Progenitor cell of endocrine pancreas (in vitro differentiated cells): ENCODE measurements around the gene SHISA5. TPM values are rescaled to one million over a fixed set of nuclear protein-coding genes. Genes with fewer than 3 reads are reported as not detected.
"Not testable (repeated sequence)": the region's sequence is repeated elsewhere in the genome, so short reads cannot be mapped to it uniquely, and the experiment has no call there.

Experiments used
- DNase-seq: peaks from one replicate; pipeline ENCODE4 v3.0.0; 2021; ENCODE audit warnings: low spot score; ENCODE audit not compliant: unreplicated experiment
- H3K27ac Mint-ChIP-seq: 2 replicates; pipeline ENCODE4 v1.8.0; 2021; ENCODE audit warnings: mild to moderate bottlenecking, moderate library complexity, mixed read lengths
- H3K27me3 Mint-ChIP-seq: 2 replicates; pipeline ENCODE4 v1.8.0; 2021; ENCODE audit warnings: mixed read lengths
- H3K36me3 Mint-ChIP-seq: 2 replicates; pipeline ENCODE4 v1.8.0; 2022; ENCODE audit warnings: mixed read lengths; ENCODE audit not compliant: insufficient read depth
- H3K4me1 Mint-ChIP-seq: 2 replicates; pipeline ENCODE4 v1.8.0; 2021; ENCODE audit warnings: low read depth, mixed read lengths
- H3K4me3 Mint-ChIP-seq: 2 replicates; pipeline ENCODE4 v1.8.0; 2021; ENCODE audit warnings: low read depth, mild to moderate bottlenecking, moderate library complexity, mixed read lengths
- H3K9me3 Mint-ChIP-seq: 2 replicates; pipeline ENCODE4 v1.8.0; 2021; ENCODE audit warnings: low read depth, mixed read lengths
- total RNA-seq: library from RNA; stranded (reverse); gene quantifications from 2 replicates; pipeline ENCODE4 v1.2.1, GENCODE V29; 2021
- TF ChIP-seq, protein P1 (sequence below): fragments of 200-600 bp; sonication (generic); IDR thresholded peaks from one replicate; pipeline ENCODE4 v1.5.0; 2021; ENCODE audit warnings: antibody characterized with exemption, mild to moderate bottlenecking; ENCODE audit not compliant: unreplicated experiment

SHISA5 gene
- total RNA-seq, 1 donor from 2014 or later = 162 TPM

DNA sequence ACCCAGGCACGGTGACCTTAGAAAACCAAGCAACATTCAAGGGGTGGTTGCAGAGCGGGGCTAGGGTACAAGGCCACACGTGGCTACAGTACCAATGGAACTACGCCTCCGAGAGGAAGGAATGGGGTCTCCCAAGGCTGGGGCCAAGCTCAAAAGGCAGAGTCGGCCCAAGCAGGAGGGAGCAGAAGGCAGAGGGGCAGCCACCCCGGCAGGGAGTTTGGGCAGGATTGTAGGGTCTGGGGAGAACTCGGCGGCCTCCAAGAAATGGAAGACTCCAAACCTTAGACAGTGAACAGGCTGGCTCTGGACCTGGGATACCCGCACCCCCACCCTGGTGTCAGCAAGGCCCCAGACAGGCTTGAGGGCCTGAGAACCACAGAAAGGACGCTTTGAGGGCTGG is 28.8 kb downstream of the SHISA5 start:
- TF ChIP-seq, protein P1, sequence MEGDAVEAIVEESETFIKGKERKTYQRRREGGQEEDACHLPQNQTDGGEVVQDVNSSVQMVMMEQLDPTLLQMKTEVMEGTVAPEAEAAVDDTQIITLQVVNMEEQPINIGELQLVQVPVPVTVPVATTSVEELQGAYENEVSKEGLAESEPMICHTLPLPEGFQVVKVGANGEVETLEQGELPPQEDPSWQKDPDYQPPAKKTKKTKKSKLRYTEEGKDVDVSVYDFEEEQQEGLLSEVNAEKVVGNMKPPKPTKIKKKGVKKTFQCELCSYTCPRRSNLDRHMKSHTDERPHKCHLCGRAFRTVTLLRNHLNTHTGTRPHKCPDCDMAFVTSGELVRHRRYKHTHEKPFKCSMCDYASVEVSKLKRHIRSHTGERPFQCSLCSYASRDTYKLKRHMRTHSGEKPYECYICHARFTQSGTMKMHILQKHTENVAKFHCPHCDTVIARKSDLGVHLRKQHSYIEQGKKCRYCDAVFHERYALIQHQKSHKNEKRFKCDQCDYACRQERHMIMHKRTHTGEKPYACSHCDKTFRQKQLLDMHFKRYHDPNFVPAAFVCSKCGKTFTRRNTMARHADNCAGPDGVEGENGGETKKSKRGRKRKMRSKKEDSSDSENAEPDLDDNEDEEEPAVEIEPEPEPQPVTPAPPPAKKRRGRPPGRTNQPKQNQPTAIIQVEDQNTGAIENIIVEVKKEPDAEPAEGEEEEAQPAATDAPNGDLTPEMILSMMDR = no peak
- H3K36me3 Mint-ChIP-seq = peaks cover 1% of the 10 kb centered on the region
- no peak overlapping the region for H3K4me3 Mint-ChIP-seq
- peaks cover 14% of the 10 kb centered on the region for H3K4me1 Mint-ChIP-seq
- H3K27ac Mint-ChIP-seq = peak overlapping the region; percentile 89
- no peaks in the 10 kb centered on the region for H3K27me3 Mint-ChIP-seq
- H3K9me3 Mint-ChIP-seq = no peaks in the 10 kb centered on the region
- no peak for DNase-seq

DNA sequence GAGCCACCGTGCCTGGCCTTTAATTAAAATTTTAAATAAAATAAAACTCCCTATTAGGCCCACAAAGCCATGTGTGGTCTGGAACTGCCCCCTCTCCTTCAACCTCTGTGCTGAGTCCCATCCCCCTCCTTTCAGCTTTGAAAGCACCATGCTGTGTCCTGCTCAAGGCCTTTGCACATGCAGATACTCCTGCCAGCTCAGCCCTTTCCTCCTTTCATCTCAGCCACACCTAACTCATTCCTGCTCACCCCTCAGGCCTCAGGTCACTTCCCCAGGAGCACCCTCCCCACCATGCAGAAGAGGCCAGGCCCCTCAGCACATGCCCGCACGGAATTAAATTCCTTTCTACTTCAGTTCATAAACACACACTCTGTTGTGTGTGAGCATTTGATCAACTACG is 29.4 kb downstream of the SHISA5 start:
- DNase-seq = no peak
- Mint-ChIP-seq H3K9me3 (no peaks in the 10 kb centered on the region), H3K4me3 (peak overlapping the region; percentile 48), H3K36me3 (peaks cover 3% of the 10 kb centered on the region), H3K27me3 (no peaks in the 10 kb centered on the region), H3K4me1 (peaks cover 17% of the 10 kb centered on the region), H3K27ac (peak overlapping the region; percentile 89)
- TF ChIP-seq, protein P1 = no peak

DNA sequence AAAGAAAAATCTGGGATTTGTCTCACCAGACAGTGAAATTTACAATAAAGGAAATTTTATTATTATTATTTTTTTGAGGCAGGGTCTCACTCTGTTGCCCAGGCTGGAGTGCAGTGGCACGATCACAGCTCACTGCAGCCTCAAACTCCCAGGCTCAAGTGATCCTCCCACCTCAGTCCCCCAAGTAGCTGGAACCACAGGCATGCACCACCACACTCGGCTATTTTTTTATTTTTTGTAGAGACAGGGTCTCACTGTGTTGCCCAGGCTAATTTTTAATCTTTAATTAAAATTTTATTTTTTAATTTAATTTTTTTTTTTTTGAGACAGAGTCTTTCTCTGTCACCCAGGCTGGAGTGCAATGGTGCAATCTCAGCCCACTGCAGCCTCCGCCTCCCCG is 29.9 kb downstream of the SHISA5 start:
- H3K4me3 Mint-ChIP-seq, H3K9me3 Mint-ChIP-seq, H3K27me3 Mint-ChIP-seq, H3K36me3 Mint-ChIP-seq, DNase-seq: not testable (repeated sequence)
- H3K27ac Mint-ChIP-seq = peak overlapping the region; percentile 100
- peaks cover 17% of the 10 kb centered on the region for H3K4me1 Mint-ChIP-seq

GRCh38 chr3:48473617-48473952 is 30.4 kb downstream of the SHISA5 start:
- Mint-ChIP-seq H3K36me3 (peaks cover 4% of the 10 kb centered on the region), H3K27ac (peak overlapping the region; percentile 100), H3K27me3 (no peaks in the 10 kb centered on the region), H3K4me1 (peaks cover 17% of the 10 kb centered on the region), H3K9me3 (no peaks in the 10 kb centered on the region), H3K4me3 (peak overlapping the region; percentile 98)
- TF ChIP-seq, protein P1 = no peak
- DNase-seq = no peak

DNA sequence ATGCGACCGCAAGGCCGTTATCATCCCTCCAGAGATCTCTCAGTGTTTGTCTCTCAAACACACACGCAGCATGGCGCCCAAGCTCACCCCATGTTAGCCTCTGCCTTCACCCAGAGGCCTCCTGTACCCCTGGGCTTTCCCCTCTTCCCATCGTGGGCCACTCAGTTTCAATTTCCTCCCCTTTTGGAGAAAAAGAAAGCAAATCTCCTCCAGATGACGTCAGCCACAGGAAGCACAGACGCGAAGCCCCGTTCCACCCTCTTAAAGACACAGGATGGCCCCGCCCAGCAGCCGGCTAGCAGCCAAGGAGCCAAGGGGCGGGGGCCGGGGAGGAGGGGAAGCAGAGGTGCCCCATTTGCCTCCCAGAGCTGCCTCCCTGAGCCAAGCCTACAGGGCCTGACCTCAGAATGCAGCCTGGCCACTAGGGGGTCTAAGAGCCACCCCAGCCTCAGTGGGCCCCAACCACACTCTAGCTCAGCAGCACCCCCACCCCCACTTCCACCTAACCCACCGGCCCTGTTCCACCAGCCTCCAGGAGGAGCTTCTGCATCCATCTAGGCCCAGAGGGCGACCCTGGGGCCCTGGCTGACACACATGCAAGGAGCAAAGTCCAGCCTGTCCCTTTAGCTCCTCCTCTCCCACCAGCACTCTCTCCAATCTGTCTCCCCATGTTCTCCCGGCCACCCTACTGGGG is 30.9 kb downstream of the SHISA5 start:
- Mint-ChIP-seq H3K27me3 (no peaks in the 10 kb centered on the region), H3K36me3 (peaks cover 5% of the 10 kb centered on the region), H3K9me3 (no peaks in the 10 kb centered on the region), H3K27ac (peak overlapping the region; percentile 100), H3K4me3 (peak overlapping the region; percentile 98), H3K4me1 (peaks cover 17% of the 10 kb centered on the region)
- DNase-seq = peak; percentile 83
- TF ChIP-seq, protein P1 = peak; percentile 69

DNA sequence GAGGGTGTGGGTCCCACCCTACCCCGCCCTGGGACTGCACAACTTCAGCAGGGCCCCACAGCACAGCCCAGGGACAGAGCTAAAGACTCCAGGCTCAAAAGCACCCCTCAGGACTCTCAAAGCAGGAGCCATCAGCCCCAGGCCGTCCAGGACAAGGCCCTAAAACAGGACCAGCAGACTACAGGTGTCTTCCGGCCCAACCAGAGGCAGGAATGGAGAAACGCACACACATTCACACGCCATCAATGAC is 31.4 kb downstream of the SHISA5 start:
- no peaks in the 10 kb centered on the region for H3K9me3 Mint-ChIP-seq
- no peaks in the 10 kb centered on the region for H3K27me3 Mint-ChIP-seq
- TF ChIP-seq, protein P1 = no peak
- H3K36me3 Mint-ChIP-seq = peaks cover 9% of the 10 kb centered on the region
- peak overlapping the region; percentile 100 for H3K27ac Mint-ChIP-seq
- H3K4me3 Mint-ChIP-seq = peak overlapping the region; percentile 98
- H3K4me1 Mint-ChIP-seq = peaks cover 19% of the 10 kb centered on the region
- no peak for DNase-seq
